Lower leg skin (tissue), 3 donors: ENCODE data around the gene IGIP.

Experiments used
- POLR2A ChIP-seq, 2 donors: fragments of 450-650 bp; IDR thresholded peaks; one replicate each; pipeline ENCODE4 v1.6.1; 2016 to 2017; ENCODE audit warnings: antibody characterized with exemption in 2 of 2, mild to moderate bottlenecking in 1 of 2, moderate library complexity in 1 of 2
- TF ChIP-seq, protein P1 (sequence below), 3 donors: fragments of 450-650 bp; IDR thresholded peaks; one replicate each; pipeline ENCODE4 v1.5.1; 2016; ENCODE audit warnings: antibody characterized with exemption in 3 of 3, mild to moderate bottlenecking in 3 of 3, moderate library complexity in 2 of 3

DNA sequence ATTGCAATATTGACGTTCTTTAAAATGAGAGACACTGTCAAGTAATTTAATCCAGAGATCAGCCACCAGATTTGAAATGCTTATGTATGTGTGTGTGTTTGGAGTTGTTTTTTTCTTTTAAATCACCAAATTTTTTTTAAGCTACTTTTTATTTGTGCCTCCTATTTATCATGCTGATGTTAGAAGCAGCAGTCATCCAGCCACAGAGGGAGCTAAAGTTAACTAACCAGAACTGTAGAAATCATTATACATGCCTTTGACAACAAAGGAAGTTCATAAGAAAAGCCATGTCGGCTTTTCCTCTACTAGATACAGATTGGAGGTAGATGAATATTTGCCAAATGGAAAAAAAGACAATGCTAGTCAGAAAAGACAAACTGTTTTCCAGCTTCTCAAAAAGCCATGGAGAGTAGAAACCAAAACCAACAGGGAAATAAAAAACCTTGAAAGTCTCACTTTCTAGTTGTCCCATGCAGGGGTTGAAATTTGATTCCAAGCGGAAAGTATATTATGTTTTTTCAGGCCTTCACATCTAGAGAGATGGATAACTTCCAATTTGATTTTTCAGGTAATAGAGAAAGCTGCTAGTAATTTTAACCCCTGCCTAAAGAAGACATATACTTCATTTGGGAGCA is 7.3 kb upstream of the IGIP start:
- TF ChIP-seq, protein P1, sequence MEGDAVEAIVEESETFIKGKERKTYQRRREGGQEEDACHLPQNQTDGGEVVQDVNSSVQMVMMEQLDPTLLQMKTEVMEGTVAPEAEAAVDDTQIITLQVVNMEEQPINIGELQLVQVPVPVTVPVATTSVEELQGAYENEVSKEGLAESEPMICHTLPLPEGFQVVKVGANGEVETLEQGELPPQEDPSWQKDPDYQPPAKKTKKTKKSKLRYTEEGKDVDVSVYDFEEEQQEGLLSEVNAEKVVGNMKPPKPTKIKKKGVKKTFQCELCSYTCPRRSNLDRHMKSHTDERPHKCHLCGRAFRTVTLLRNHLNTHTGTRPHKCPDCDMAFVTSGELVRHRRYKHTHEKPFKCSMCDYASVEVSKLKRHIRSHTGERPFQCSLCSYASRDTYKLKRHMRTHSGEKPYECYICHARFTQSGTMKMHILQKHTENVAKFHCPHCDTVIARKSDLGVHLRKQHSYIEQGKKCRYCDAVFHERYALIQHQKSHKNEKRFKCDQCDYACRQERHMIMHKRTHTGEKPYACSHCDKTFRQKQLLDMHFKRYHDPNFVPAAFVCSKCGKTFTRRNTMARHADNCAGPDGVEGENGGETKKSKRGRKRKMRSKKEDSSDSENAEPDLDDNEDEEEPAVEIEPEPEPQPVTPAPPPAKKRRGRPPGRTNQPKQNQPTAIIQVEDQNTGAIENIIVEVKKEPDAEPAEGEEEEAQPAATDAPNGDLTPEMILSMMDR (IDR thresholded peaks at IDR 0.05), result no peak
- no peak for TF ChIP-seq POLR2A (IDR thresholded peaks at IDR 0.05)
